Kidney tubule cell (primary cell): ENCODE measurements around the gene DENND2A.
"Not testable (repeated sequence)": the region's sequence is repeated elsewhere in the genome, so short reads cannot be mapped to it uniquely, and the experiment has no call there.

Experiments
- DNase-seq: peaks from one replicate; pipeline ENCODE4 v3.0.0-alpha.2; 2018; ENCODE audit warnings: low spot score

The DENND2A gene

DNA sequence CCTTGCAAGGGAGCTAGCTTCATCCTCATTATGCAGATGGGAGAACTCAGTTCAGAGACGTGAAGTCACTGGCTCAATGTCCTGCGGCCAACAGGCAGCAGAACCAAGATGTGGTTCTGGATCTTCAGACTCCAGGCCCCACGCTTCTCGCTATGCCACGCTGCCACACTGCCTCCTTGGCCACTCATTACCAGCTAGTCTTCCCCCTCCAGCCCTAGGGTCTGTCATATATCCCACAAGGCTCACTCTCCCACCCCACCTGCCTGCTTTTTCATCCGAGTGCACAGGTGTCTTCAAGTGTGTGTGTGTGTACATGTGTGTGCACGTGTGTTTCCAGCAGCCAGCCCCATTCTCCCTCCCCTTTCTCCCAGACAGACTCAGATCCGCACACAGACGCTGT is 53.4 kb downstream of the DENND2A start:
- no peak for DNase-seq

GRCh38 chr7:140586516-140586915 is 54.1 kb downstream of the DENND2A start:
- DNase-seq = no peak

- DNase-seq = no peak
These were observed 55.3 kb downstream of the DENND2A start for GRCh38 chr7:140585333-140585732.

- DNase-seq = no peak
These were observed 56.3 kb downstream of the DENND2A start for GRCh38 chr7:140584195-140584851.

DNA sequence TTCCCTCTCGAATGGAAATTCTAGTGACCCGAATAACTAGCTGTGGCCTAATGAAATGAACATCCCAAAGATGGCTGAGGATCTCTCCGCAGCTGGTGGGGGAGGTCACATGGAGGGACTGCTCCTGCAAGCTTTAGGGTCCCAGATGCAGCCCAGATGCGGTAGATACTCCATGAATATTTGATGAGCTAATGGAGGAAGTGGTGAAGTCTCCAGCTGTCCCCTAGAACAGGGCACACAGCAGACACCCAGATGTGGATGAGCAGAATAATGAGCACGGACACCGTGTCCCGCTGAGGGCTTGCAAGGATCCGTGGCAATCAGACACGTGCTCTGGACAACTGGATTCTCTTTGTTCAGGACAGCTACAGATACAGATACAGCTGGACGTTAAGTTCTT is 59.2 kb downstream of the DENND2A start:
- DNase-seq = no peak

DNA sequence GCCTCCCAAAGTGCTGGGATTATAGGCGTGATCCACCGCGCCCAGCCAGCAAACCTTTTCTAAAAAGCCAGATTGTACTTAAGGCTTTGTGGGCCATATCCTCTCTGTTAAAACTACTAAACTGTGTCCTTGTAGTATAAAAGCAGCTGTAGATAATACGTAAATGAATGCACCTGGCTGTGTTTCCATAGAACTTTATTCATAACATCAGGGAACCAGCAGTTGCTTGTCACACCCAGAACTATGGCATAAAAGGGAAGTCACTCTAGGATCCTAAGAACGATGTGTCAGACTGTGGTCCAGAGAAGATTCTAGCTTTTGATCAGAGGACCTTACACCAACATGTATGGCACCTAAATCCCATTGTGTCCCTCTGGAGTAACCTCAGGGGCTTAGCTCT is 63.0 kb downstream of the DENND2A start:
- DNase-seq = no peak

DNA sequence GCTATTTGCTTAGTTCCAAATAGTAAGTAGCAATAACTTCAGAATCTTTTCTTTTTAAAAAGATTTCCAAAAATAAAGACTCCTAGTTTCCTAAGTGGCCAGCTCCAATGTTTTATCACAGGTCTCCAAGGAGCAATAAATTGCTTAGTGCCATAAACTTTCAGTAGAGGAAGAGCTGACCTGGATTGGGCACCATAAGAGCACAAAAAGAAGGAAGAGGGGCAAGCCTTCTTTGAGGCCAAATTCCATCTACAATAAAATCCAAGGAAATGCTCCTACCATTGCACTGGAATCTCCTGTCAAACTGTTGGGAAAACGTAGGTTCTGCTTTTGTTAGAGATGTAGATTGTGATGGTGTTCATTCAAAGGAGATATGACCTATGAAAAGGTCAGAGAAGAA is 64.0 kb downstream of the DENND2A start:
- no peak for DNase-seq

GRCh38 chr7:140571538-140572122 is 69.0 kb downstream of the DENND2A start:
- peak; percentile 64 for DNase-seq

- no peak for DNase-seq
These were observed 70.5 kb downstream of the DENND2A start for GRCh38 chr7:140570120-140570519.

DNA sequence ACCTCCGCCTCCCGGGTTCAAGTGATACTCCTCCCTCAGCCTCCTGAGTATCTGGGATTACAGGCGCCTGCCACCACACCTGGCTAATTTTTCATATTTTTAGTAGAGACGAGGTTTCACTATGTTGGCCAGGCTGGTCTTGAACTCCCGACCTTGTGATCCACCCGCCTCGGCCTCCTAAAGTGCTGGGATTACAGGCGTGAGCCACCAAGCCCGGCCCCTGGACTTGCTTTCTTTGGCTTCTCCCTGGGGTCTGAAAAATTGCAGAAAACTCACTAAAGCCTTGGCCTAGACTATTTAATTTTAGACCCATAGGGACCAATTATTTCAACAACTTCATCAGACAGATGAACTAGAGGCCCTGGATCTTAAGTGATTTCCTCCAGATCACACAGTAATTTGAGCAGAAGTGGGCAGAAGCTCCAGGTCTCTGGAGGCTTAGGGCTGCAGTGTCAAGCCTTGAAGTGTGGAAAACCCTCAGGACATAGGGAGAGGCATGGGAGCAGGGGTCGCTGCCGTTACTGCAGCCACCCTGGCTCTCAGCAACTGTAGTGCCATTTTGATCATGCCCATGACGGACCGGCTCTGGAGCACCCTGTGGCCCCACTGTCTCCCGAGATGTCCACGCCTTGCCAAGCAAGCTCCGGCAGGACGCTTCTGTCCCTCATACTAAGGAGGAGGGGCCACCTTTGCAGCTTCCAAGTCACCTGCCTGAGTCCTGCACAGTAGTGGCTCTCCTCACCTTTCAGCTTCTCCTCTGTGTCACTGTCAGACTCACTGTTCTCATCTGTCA is 72.4 kb downstream of the DENND2A start:
- no peak for DNase-seq

DNA sequence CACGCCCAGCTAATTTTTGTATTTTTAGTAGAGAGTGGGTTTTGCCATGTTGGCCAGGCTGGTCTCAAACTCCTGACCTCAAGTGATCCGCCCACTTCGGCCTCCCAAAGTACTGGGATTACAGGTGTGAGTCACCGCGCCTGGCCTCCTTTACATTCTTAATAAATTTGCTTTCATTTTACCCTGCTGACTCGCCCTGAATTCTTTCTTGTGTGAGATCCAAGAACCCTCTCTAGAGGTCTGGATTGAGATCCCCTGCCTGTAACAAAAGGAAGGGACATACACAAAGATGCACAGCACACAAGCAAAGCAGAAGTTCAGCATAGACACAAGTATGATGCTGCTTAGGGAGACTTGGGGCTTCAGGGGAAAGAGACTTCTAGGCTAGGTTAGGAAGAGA is 74.4 kb downstream of the DENND2A start:
- peak; percentile 78 for DNase-seq

- not testable (repeated sequence) for DNase-seq
These were observed 74.9 kb downstream of the DENND2A start for GRCh38 chr7:140565761-140566160.

GRCh38 chr7:140564643-140565042 is 76.0 kb downstream of the DENND2A start:
- peak; percentile 97 for DNase-seq

GRCh38 chr7:140562926-140563481 is 77.6 kb downstream of the DENND2A start:
- DNase-seq = no peak

DNA sequence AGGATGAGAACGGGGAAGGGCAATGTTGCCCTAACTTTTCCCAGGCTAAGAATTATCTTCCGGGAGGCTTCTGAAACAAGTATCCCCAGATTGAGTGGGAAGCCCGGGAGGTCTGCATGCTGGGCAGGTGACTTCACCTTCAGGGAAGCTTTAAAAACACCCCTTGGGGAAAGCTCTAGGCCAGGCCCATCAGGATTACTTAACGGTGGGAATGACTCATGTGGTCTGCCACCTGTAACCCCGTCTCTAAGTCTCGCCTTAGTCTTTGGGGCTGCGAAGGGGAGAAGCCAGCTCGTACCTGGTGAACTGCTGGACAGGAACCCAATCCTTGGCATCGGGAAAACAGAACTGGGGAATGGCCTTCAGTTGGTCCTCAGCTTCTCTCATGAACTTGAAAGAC is 81.2 kb downstream of the DENND2A start:
- DNase-seq = peak; percentile 67

- peak; percentile 30 for DNase-seq
These were observed 82.6 kb downstream of the DENND2A start for GRCh38 chr7:140557809-140558518.

- no peak for DNase-seq
These were observed 83.5 kb downstream of the DENND2A start for GRCh38 chr7:140557069-140557468.

GRCh38 chr7:140553236-140553635 is 87.4 kb downstream of the DENND2A start:
- not testable (repeated sequence) for DNase-seq

DNA sequence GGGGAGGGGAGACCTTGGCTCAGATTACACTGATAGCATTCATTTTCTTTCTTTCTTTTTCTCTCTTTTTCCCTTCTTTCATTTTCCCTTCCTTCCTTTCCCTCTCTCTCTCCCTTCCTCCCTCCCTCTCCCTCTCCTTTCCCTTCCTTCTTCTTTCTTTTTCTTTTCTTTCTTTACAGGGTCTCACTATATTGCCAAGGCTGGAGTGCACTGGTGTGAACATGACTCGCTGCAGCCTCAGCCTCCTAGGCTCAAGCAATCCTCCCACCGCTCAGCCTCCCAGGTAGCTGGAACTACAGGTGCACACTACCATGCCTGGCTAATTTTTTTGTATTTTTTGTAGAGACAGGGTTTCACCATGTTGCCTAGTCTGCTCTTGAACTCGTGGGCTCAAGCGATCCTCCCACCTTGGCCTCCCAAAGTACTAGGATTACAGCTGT is 88.4 kb downstream of the DENND2A start:
- no peak for DNase-seq

DNA sequence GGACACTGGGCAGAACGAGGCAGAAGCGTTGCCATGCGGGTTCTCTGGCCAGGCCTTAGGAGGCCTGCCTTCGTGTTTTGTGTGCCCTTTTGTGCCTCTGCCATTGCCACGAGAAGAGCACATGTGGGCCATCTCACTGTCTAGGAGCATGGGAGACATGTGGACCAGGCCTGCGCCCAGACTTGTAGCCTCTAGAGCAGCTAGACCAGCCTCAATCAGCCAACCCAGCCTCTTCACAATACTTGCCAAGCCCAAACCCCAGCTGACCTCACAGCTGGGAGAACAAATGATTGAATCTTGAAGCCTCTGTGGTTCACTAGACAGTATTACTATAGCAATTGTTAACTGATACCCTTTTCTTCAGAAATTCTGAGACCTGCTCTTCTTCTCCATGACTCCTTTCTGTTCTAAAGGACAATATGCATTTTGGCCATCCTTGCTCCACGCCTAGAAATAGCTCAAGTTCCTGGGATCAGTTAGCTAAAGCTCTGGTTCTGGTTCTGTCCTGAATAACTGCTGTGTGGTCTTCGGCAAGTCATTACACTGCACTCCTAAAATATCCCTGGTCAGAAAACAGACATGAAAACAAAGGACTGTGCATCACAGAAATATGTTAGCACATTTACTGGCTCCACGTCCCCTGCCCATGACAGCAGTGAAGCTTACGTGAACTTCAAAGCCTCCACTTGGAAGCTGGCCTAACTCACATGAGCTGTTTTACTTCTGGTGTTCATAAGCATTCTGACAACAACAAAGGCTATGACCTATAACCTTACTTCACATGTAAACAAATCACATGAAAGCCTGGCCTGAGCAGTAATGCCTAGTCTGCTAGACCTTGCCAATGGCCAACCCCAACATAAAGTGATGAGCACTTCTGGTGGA is 89.0 kb downstream of the DENND2A start:
- DNase-seq = no peak

DNA sequence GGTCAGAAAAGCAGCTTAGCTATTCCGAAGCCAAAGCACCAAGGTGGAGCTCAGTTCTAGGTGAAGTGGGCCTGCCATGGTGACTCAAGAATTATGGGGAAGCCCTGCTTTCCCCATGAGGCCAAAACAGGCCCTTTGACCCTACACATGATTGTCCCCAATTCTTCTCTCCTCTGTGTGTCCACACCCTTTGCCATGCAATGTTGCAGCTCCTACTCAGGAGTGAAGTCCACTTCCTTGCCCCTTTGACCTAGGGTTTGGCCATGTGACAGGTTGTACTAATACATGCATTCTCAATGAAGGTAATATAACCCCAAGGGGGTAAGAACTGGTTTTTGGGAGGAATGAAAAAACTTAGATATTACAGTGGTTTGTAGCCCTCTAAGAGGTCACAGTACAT is 93.7 kb downstream of the DENND2A start:
- no peak for DNase-seq
